D721Med (cell line): Measurements from ENCODE around the gene DOLPP1.

Source experiments
- DNase-seq: peaks from one replicate; pipeline ENCODE4 v3.0.0; 2011; ENCODE audit warnings: low spot score; ENCODE audit not compliant: insufficient read length
- FAIRE-seq: peaks from 2 replicates; lab custom pipeline; 2011; peaks lifted over from hg19 to GRCh38; lab: Jason Lieb, UNC
- CTCF ChIP-seq: IDR thresholded peaks from 2 replicates; pipeline ENCODE4 v1.5.1; 2012; ENCODE audit warnings: mild to moderate bottlenecking, control low read depth; ENCODE audit not compliant: insufficient read depth; ENCODE audit errors: missing control alignments

Gene DOLPP1

GRCh38 chr9:129074106-129074505 is 6.8 kb upstream of the DOLPP1 start:
- no peak for FAIRE-seq
- no peak for TF ChIP-seq CTCF
- DNase-seq: no peak

- DNase-seq: no peak
- no peak for TF ChIP-seq CTCF
- no peak for FAIRE-seq
Measured at GRCh38 chr9:129075996-129076639, 4.8 kb upstream of the DOLPP1 start.

- no peak for TF ChIP-seq CTCF
Measured at GRCh38 chr9:129076640-129077037, 4.3 kb upstream of the DOLPP1 start.

DNA sequence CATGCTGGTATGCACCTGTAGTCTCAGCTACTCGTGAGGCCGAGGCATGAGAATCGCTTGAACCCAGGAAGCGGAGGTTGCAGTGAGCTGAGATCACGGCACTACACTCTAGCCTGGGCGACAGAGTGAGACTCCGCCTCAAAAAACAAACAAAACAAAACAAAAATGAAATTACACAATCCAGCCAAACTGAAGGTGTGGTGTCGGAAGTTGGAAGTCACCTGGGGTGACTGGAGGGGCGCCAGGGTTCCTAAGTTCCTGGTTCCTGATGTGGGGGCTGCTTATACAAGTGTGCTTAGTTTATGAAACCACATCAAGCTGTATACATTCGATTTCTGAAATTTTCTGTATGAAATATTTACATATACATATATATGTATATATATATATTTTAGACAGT is 3.7 kb upstream of the DOLPP1 start:
- FAIRE-seq: no peak
- DNase-seq: no peak
- no peak for TF ChIP-seq CTCF

More at GRCh38 chr9:129076640-129077037, 4.3 kb upstream of the DOLPP1 start:
- no peak for DNase-seq
- FAIRE-seq: no peak

GRCh38 chr9:129078691-129079503 is 2.0 kb upstream of the DOLPP1 start:
- no peak for DNase-seq
- no peak for TF ChIP-seq CTCF
- FAIRE-seq: no peak

DNA sequence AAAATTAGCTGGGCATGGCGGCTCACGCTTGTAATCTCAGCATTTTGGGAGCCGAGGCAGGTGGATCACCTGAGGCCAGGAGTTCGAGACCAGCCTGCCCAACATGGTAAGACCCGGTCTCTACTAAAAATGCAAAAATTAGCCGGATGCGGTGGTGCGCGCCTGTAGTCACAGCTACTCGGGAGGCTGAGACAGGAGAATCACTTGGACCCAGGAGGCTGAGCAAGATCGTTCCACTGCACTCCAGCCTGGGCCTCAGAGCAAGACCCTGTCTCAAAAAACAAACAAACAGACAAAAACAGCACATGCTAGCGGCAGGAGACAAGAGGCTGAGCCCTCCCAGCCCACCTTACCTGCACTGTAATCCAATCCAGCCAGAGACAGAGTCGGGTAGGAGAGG is 1.1 kb upstream of the DOLPP1 start:
- DNase-seq (no peak), FAIRE-seq (no peak)
- no peak for TF ChIP-seq CTCF

DNA sequence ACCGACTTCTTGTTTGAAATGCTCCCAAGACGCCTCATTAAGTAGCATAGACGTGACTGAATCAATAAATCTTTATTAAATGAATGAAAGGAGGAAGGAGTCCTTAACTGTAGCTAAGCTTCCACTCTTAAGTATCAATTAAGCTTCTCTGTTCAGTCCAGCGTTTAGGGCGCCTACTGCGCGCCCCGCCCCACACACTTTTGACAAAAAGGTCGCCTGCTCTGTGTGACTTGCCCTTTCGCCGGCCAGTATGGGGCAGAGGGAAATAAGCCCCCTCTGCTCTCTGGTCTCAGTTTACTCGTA is 662 bp upstream of the DOLPP1 start:
- no peak for FAIRE-seq
- no peak for DNase-seq
- TF ChIP-seq CTCF: no peak
